ENCODE results near the gene LHFPL5.

DNA sequence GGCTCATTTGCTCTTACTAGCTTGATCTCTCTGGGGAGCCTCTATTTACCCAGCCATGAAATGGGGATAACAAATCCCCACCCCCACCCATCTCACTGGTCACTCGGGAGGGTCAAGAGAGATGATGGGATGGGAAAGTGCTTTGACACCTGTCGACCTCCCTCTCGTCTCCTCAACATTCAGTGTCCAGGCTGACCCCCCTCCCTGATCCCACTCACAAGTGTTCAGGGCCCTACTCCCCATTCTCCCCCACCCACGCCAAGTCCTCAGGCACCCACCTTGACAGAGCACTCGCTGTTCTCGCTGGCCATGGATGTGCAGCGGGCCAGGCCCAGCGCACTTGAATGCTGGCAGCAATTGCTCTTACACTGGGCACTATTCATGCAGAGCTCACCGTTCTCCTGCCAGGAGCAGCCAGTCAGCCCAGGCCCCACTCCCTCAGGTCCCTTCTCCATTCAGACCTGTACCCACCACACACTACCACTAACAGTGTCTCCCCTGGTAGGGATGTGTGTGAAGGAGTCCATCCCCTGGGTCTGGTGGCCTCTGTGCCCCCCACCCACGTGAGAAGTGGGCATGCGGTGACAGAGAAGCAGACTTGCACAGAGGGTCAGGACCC lies 9.6 kb upstream of the LHFPL5 start:
- TF ChIP-seq, protein P1, sequence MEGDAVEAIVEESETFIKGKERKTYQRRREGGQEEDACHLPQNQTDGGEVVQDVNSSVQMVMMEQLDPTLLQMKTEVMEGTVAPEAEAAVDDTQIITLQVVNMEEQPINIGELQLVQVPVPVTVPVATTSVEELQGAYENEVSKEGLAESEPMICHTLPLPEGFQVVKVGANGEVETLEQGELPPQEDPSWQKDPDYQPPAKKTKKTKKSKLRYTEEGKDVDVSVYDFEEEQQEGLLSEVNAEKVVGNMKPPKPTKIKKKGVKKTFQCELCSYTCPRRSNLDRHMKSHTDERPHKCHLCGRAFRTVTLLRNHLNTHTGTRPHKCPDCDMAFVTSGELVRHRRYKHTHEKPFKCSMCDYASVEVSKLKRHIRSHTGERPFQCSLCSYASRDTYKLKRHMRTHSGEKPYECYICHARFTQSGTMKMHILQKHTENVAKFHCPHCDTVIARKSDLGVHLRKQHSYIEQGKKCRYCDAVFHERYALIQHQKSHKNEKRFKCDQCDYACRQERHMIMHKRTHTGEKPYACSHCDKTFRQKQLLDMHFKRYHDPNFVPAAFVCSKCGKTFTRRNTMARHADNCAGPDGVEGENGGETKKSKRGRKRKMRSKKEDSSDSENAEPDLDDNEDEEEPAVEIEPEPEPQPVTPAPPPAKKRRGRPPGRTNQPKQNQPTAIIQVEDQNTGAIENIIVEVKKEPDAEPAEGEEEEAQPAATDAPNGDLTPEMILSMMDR (conservative IDR thresholded peaks at IDR 0.05 in 1 of 2, IDR thresholded peaks at IDR 0.05 in 1 of 2; ENCODE audit: extremely low read depth in 1 of 2, insufficient read depth in 1 of 2, low read depth in 1 of 2, low read length in 2 of 2), result no peak
- no peak for TF ChIP-seq EZH2 (IDR thresholded peaks at IDR 0.05; ENCODE audit: borderline replicate concordance, low read length)

Data from mammary epithelial cell (primary cell).